Astrocyte (in vitro differentiated cells and primary cell): ENCODE results near the gene IL4I1. TPM values are rescaled to one million over a fixed set of nuclear protein-coding genes. Genes with fewer than 3 reads are reported as not detected.

Experiments used
- DNase-seq: peaks from one replicate; pipeline ENCODE4 v3.0.0-alpha.2; 2010; ENCODE audit warnings: low read depth
- FAIRE-seq: peaks from 2 replicates; lab custom pipeline; 2011; peaks lifted over from hg19 to GRCh38; lab: Jason Lieb, UNC
- H2AFZ ChIP-seq: 2 replicates; pipeline ENCODE4 v1.6.0; 2012; ENCODE audit warnings: low read depth, low read length, inconsistent platforms
- H3K27ac ChIP-seq: 2 replicates; pipeline ENCODE4 v1.5.1; 2011; ENCODE audit warnings: low read depth, low read length, inconsistent platforms
- H3K27me3 ChIP-seq: 2 replicates; pipeline ENCODE4 v1.6.0; 2011; ENCODE audit warnings: low read length, inconsistent platforms; ENCODE audit not compliant: insufficient read depth
- H3K36me3 ChIP-seq: 2 replicates; pipeline ENCODE4 v1.5.1; 2011; ENCODE audit warnings: low read length, inconsistent platforms; ENCODE audit not compliant: insufficient read depth
- H3K4me1 ChIP-seq: 2 replicates; pipeline ENCODE4 v1.5.1; 2011; ENCODE audit warnings: low read length, inconsistent platforms; ENCODE audit not compliant: insufficient read depth
- H3K4me2 ChIP-seq: 2 replicates; pipeline ENCODE4 v1.6.0; 2012; ENCODE audit warnings: low read length, inconsistent platforms
- H3K4me3 ChIP-seq: 2 replicates; pipeline ENCODE4 v1.5.1; 2011; ENCODE audit warnings: low read depth, mild to moderate bottlenecking, low read length, inconsistent platforms; ENCODE audit not compliant: insufficient read depth
- H3K79me2 ChIP-seq: 2 replicates; pipeline ENCODE4 v1.6.0; 2012; ENCODE audit warnings: mild to moderate bottlenecking, low read length, inconsistent platforms; ENCODE audit not compliant: insufficient read depth
- H3K9ac ChIP-seq: 2 replicates; pipeline ENCODE4 v1.6.0; 2012; ENCODE audit warnings: mild to moderate bottlenecking, low read length, inconsistent platforms
- H3K9me3 ChIP-seq: 2 replicates; pipeline ENCODE4 v1.5.1; 2012; ENCODE audit warnings: low read depth, mild to moderate bottlenecking, low read length, inconsistent platforms; ENCODE audit not compliant: insufficient read depth
- H4K20me1 ChIP-seq: 2 replicates; pipeline ENCODE4 v1.6.0; 2012; ENCODE audit warnings: low read length, inconsistent platforms; ENCODE audit not compliant: insufficient read depth
- H3K27ac Mint-ChIP-seq: one replicate; pipeline ENCODE4 v1.8.0; 2021; ENCODE audit warnings: mild to moderate bottlenecking, mixed read lengths; ENCODE audit not compliant: unreplicated experiment
- H3K27me3 Mint-ChIP-seq: one replicate; pipeline ENCODE4 v1.8.0; 2021; ENCODE audit warnings: low read depth, mixed read lengths; ENCODE audit not compliant: unreplicated experiment
- H3K36me3 Mint-ChIP-seq: one replicate; pipeline ENCODE4 v1.8.0; 2021; ENCODE audit warnings: low read depth, mixed read lengths; ENCODE audit not compliant: unreplicated experiment
- H3K4me1 Mint-ChIP-seq: one replicate; pipeline ENCODE4 v1.8.0; 2021; ENCODE audit warnings: low read depth, mixed read lengths; ENCODE audit not compliant: unreplicated experiment
- H3K4me3 Mint-ChIP-seq: one replicate; pipeline ENCODE4 v1.8.0; 2021; ENCODE audit warnings: mild to moderate bottlenecking, moderate library complexity, mixed read lengths; ENCODE audit not compliant: unreplicated experiment
- H3K9me3 Mint-ChIP-seq: one replicate; pipeline ENCODE4 v1.8.0; 2021; ENCODE audit warnings: mild to moderate bottlenecking, mixed read lengths; ENCODE audit not compliant: unreplicated experiment
- CTCF ChIP-seq: IDR thresholded peaks from 2 replicates; pipeline ENCODE4 v1.5.1; 2011; ENCODE audit warnings: low read depth, mild to moderate bottlenecking, inconsistent platforms, low read length, moderate library complexity; ENCODE audit not compliant: insufficient read depth
- EZH2 ChIP-seq: IDR thresholded peaks from 2 replicates; pipeline ENCODE4 v1.6.1; 2012; ENCODE audit warnings: mild to moderate bottlenecking, low read length, inconsistent platforms; ENCODE audit not compliant: insufficient read depth
- total RNA-seq: library from RNA; stranded (reverse); gene quantifications from 2 replicates; pipeline ENCODE4 v1.2.1, GENCODE V29; 2021

IL4I1 gene
- total RNA-seq, 1 donor from 2014 or later, result 0.27 TPM

GRCh38 chr19:49840736-49841249 lies 55.9 kb downstream of the IL4I1 start:
- peaks cover 22% of the 10 kb centered on the region for H3K36me3 Mint-ChIP-seq
- Histone ChIP-seq H3K27me3 (no peaks in the 10 kb centered on the region), H3K4me1 (peaks cover 5% of the 10 kb centered on the region), H3K9ac (no peak overlapping the region), H3K27ac (no peak overlapping the region), H3K4me2 (no peak overlapping the region), H2AFZ (no peak overlapping the region), H4K20me1 (peaks cover 11% of the 10 kb centered on the region), H3K36me3 (peaks cover 10% of the 10 kb centered on the region), H3K9me3 (no peaks in the 10 kb centered on the region), H3K79me2 (no peaks in the 10 kb centered on the region), H3K4me3 (no peak overlapping the region)
- H3K4me3 Mint-ChIP-seq, result no peak overlapping the region
- DNase-seq (no peak), FAIRE-seq (no peak)
- TF ChIP-seq EZH2 (no peak), CTCF (no peak)
- H3K27ac Mint-ChIP-seq, result no peak overlapping the region
- H3K27me3 Mint-ChIP-seq, result no peaks in the 10 kb centered on the region
- no peaks in the 10 kb centered on the region for H3K9me3 Mint-ChIP-seq
- H3K4me1 Mint-ChIP-seq, result peaks cover 11% of the 10 kb centered on the region

- peaks cover 11% of the 10 kb centered on the region for H4K20me1 ChIP-seq
- H3K9me3 Mint-ChIP-seq, result no peaks in the 10 kb centered on the region
- no peak overlapping the region for H3K27ac ChIP-seq
- H2AFZ ChIP-seq, result no peak overlapping the region
- peaks cover 22% of the 10 kb centered on the region for H3K36me3 Mint-ChIP-seq
- no peak overlapping the region for H3K4me3 Mint-ChIP-seq
- H3K27me3 Mint-ChIP-seq, result no peaks in the 10 kb centered on the region
- H3K27ac Mint-ChIP-seq, result no peak overlapping the region
- H3K4me1 ChIP-seq, result peaks cover 5% of the 10 kb centered on the region
- H3K36me3 ChIP-seq, result peaks cover 10% of the 10 kb centered on the region
- no peak overlapping the region for H3K9ac ChIP-seq
- no peak for FAIRE-seq
- no peaks in the 10 kb centered on the region for H3K27me3 ChIP-seq
- H3K4me3 ChIP-seq, result no peak overlapping the region
- H3K4me1 Mint-ChIP-seq, result peaks cover 11% of the 10 kb centered on the region
- DNase-seq, result no peak
- H3K9me3 ChIP-seq, result no peaks in the 10 kb centered on the region
- TF ChIP-seq EZH2, result no peak
- TF ChIP-seq CTCF, result no peak
- H3K79me2 ChIP-seq, result no peaks in the 10 kb centered on the region
- no peak overlapping the region for H3K4me2 ChIP-seq
Measured at GRCh38 chr19:49840321-49840720, 56.4 kb downstream of the IL4I1 start.

GRCh38 chr19:49839713-49840112 lies 57.0 kb downstream of the IL4I1 start:
- Histone ChIP-seq H3K4me3 (no peak overlapping the region), H3K9me3 (no peaks in the 10 kb centered on the region), H3K4me1 (peaks cover 5% of the 10 kb centered on the region), H3K9ac (no peak overlapping the region), H3K79me2 (no peaks in the 10 kb centered on the region), H3K4me2 (no peak overlapping the region), H3K27ac (no peak overlapping the region), H3K27me3 (no peaks in the 10 kb centered on the region), H4K20me1 (peaks cover 11% of the 10 kb centered on the region), H2AFZ (no peak overlapping the region), H3K36me3 (peaks cover 10% of the 10 kb centered on the region)
- peaks cover 27% of the 10 kb centered on the region for H3K36me3 Mint-ChIP-seq
- FAIRE-seq (no peak), DNase-seq (no peak)
- no peaks in the 10 kb centered on the region for H3K9me3 Mint-ChIP-seq
- TF ChIP-seq EZH2, result no peak
- TF ChIP-seq CTCF, result no peak
- peaks cover 11% of the 10 kb centered on the region for H3K4me1 Mint-ChIP-seq
- H3K4me3 Mint-ChIP-seq, result no peak overlapping the region
- H3K27me3 Mint-ChIP-seq, result no peaks in the 10 kb centered on the region
- no peak overlapping the region for H3K27ac Mint-ChIP-seq
